ENCODE data around the gene CTRB2.

GRCh38 chr16:75203096-75203495 is 3.9 kb downstream of the CTRB2 start:
- no peak for TF ChIP-seq CTCF (IDR thresholded peaks at IDR 0.05)
- TF ChIP-seq EZH2 (IDR thresholded peaks at IDR 0.05), result no peak
- TF ChIP-seq EZH2phosphoT487 (IDR thresholded peaks at IDR 0.05), result no peak

Data from neural progenitor cell (in vitro differentiated cells).